Fibroblast of pulmonary artery (primary cell): ENCODE results near the gene TFAP2B.

Experiments
- DNase-seq: peaks from one replicate; pipeline ENCODE4 v3.0.0-alpha.2; 2010; ENCODE audit warnings: low read depth
- H3K4me3 ChIP-seq: replicated peaks from 2 replicates; pipeline ENCODE4 v1.5.1; 2011; ENCODE audit warnings: low read depth, mild to moderate bottlenecking, control low read depth, low read length, moderate library complexity
- CTCF ChIP-seq: IDR thresholded peaks from 2 replicates; pipeline ENCODE4 v1.5.1; 2011; ENCODE audit warnings: mild to moderate bottlenecking, control low read depth, low read length, inconsistent platforms; ENCODE audit errors: missing control alignments

TFAP2B gene

GRCh38 chr6:50831186-50831585 lies 12.5 kb downstream of the TFAP2B start:
- H3K4me3 ChIP-seq, result no peak overlapping the region
- no peak for TF ChIP-seq CTCF
- no peak for DNase-seq

GRCh38 chr6:50832912-50833311 lies 14.2 kb downstream of the TFAP2B start:
- H3K4me3 ChIP-seq, result no peak overlapping the region
- no peak for DNase-seq
- TF ChIP-seq CTCF, result no peak

- no peak for DNase-seq
- TF ChIP-seq CTCF, result no peak
- H3K4me3 ChIP-seq, result no peak overlapping the region
Measured at GRCh38 chr6:50834929-50835410, 16.3 kb downstream of the TFAP2B start.

- no peak for DNase-seq
- no peak for TF ChIP-seq CTCF
Measured at GRCh38 chr6:50836231-50836630, 17.6 kb downstream of the TFAP2B start.

GRCh38 chr6:50837589-50838445 lies 19.1 kb downstream of the TFAP2B start:
- H3K4me3 ChIP-seq, result no peak overlapping the region
- no peak for DNase-seq
- no peak for TF ChIP-seq CTCF

More at GRCh38 chr6:50836231-50836630, 17.6 kb downstream of the TFAP2B start:
- no peak overlapping the region for H3K4me3 ChIP-seq

GRCh38 chr6:50840112-50840810 lies 21.6 kb downstream of the TFAP2B start:
- no peak overlapping the region for H3K4me3 ChIP-seq
- no peak for TF ChIP-seq CTCF
- no peak for DNase-seq
